Activated naive CD8-positive, alpha-beta T cell (primary cell): ENCODE results near the gene COLEC11.
"Not testable (repeated sequence)": the region's sequence is repeated elsewhere in the genome, so short reads cannot be mapped to it uniquely, and the experiment has no call there.

Experiments
- H3K27ac Mint-ChIP-seq: one replicate; pipeline ENCODE4 v1.8.0; 2021; ENCODE audit warnings: mixed read lengths
- H3K27me3 Mint-ChIP-seq: one replicate; pipeline ENCODE4 v1.8.0; 2021; ENCODE audit warnings: mixed read lengths
- H3K36me3 Mint-ChIP-seq: one replicate; pipeline ENCODE4 v1.8.0; 2021; ENCODE audit warnings: mixed read lengths
- H3K4me1 Mint-ChIP-seq: one replicate; pipeline ENCODE4 v1.8.0; 2021; ENCODE audit warnings: low read depth, mixed read lengths
- H3K4me3 Mint-ChIP-seq: one replicate; pipeline ENCODE4 v1.8.0; 2021; ENCODE audit warnings: mild to moderate bottlenecking, mixed read lengths
- H3K9me3 Mint-ChIP-seq: one replicate; pipeline ENCODE4 v1.8.0; 2021; ENCODE audit warnings: low read depth, mixed read lengths

The COLEC11 gene

GRCh38 chr2:3608373-3609278, 13.7 kb downstream of the COLEC11 start:
- Mint-ChIP-seq H3K27ac (no peak overlapping the region), H3K9me3 (no peaks in the 10 kb centered on the region), H3K4me3 (no peak overlapping the region), H3K27me3 (no peaks in the 10 kb centered on the region), H3K4me1 (peaks cover 4% of the 10 kb centered on the region), H3K36me3 (no peaks in the 10 kb centered on the region)

GRCh38 chr2:3609279-3609673, 14.4 kb downstream of the COLEC11 start:
- H3K4me1 Mint-ChIP-seq, H3K27ac Mint-ChIP-seq, H3K9me3 Mint-ChIP-seq, H3K36me3 Mint-ChIP-seq, H3K4me3 Mint-ChIP-seq, H3K27me3 Mint-ChIP-seq: not testable (repeated sequence)

- peaks cover 4% of the 10 kb centered on the region for H3K4me1 Mint-ChIP-seq
- no peak overlapping the region for H3K27ac Mint-ChIP-seq
- no peak overlapping the region for H3K4me3 Mint-ChIP-seq
- no peaks in the 10 kb centered on the region for H3K9me3 Mint-ChIP-seq
- peaks cover 4% of the 10 kb centered on the region for H3K36me3 Mint-ChIP-seq
- H3K27me3 Mint-ChIP-seq = no peaks in the 10 kb centered on the region
Measured at GRCh38 chr2:3610415-3610814, 15.5 kb downstream of the COLEC11 start.

- no peak overlapping the region for H3K4me3 Mint-ChIP-seq
- H3K27me3 Mint-ChIP-seq = no peaks in the 10 kb centered on the region
- no peaks in the 10 kb centered on the region for H3K9me3 Mint-ChIP-seq
- no peak overlapping the region for H3K27ac Mint-ChIP-seq
- peaks cover 4% of the 10 kb centered on the region for H3K4me1 Mint-ChIP-seq
- H3K36me3 Mint-ChIP-seq = peaks cover 4% of the 10 kb centered on the region
Measured at GRCh38 chr2:3610881-3611505, 16.1 kb downstream of the COLEC11 start.

- peaks cover 4% of the 10 kb centered on the region for H3K36me3 Mint-ChIP-seq
- H3K27ac Mint-ChIP-seq = no peak overlapping the region
- peaks cover 4% of the 10 kb centered on the region for H3K4me1 Mint-ChIP-seq
- no peaks in the 10 kb centered on the region for H3K9me3 Mint-ChIP-seq
- H3K4me3 Mint-ChIP-seq = no peak overlapping the region
- no peaks in the 10 kb centered on the region for H3K27me3 Mint-ChIP-seq
Measured at GRCh38 chr2:3611589-3611988, 16.7 kb downstream of the COLEC11 start.

GRCh38 chr2:3612639-3613523, 18.0 kb downstream of the COLEC11 start:
- no peak overlapping the region for H3K4me3 Mint-ChIP-seq
- peaks cover 4% of the 10 kb centered on the region for H3K4me1 Mint-ChIP-seq
- no peaks in the 10 kb centered on the region for H3K27me3 Mint-ChIP-seq
- H3K36me3 Mint-ChIP-seq = peaks cover 7% of the 10 kb centered on the region
- H3K9me3 Mint-ChIP-seq = no peaks in the 10 kb centered on the region
- no peak overlapping the region for H3K27ac Mint-ChIP-seq

GRCh38 chr2:3613524-3613905, 18.6 kb downstream of the COLEC11 start:
- H3K27ac Mint-ChIP-seq = no peak overlapping the region
- H3K9me3 Mint-ChIP-seq = no peaks in the 10 kb centered on the region
- H3K27me3 Mint-ChIP-seq = no peaks in the 10 kb centered on the region
- H3K36me3 Mint-ChIP-seq = peaks cover 7% of the 10 kb centered on the region
- H3K4me1 Mint-ChIP-seq = peaks cover 4% of the 10 kb centered on the region
- no peak overlapping the region for H3K4me3 Mint-ChIP-seq

- H3K4me3 Mint-ChIP-seq, H3K36me3 Mint-ChIP-seq, H3K4me1 Mint-ChIP-seq, H3K27ac Mint-ChIP-seq, H3K27me3 Mint-ChIP-seq, H3K9me3 Mint-ChIP-seq: not testable (repeated sequence)
Measured at GRCh38 chr2:3614743-3615142, 19.8 kb downstream of the COLEC11 start.

- H3K27me3 Mint-ChIP-seq, H3K9me3 Mint-ChIP-seq, H3K4me3 Mint-ChIP-seq, H3K36me3 Mint-ChIP-seq, H3K27ac Mint-ChIP-seq, H3K4me1 Mint-ChIP-seq: not testable (repeated sequence)
Measured at GRCh38 chr2:3615541-3616200, 20.8 kb downstream of the COLEC11 start.

GRCh38 chr2:3616435-3617197, 21.7 kb downstream of the COLEC11 start:
- H3K27me3 Mint-ChIP-seq, H3K27ac Mint-ChIP-seq, H3K4me1 Mint-ChIP-seq, H3K4me3 Mint-ChIP-seq, H3K9me3 Mint-ChIP-seq, H3K36me3 Mint-ChIP-seq: not testable (repeated sequence)

- Mint-ChIP-seq H3K4me1 (no peaks in the 10 kb centered on the region), H3K4me3 (no peak overlapping the region)
Measured at GRCh38 chr2:3617198-3617890, 22.4 kb downstream of the COLEC11 start.

GRCh38 chr2:3618367-3618766, 23.5 kb downstream of the COLEC11 start:
- H3K4me3 Mint-ChIP-seq = no peak overlapping the region
- H3K4me1 Mint-ChIP-seq = no peaks in the 10 kb centered on the region
- peaks cover 7% of the 10 kb centered on the region for H3K36me3 Mint-ChIP-seq
- no peaks in the 10 kb centered on the region for H3K9me3 Mint-ChIP-seq
- no peaks in the 10 kb centered on the region for H3K27me3 Mint-ChIP-seq
- no peak overlapping the region for H3K27ac Mint-ChIP-seq

More at GRCh38 chr2:3617198-3617890, 22.4 kb downstream of the COLEC11 start:
- Mint-ChIP-seq H3K27ac (no peak overlapping the region), H3K9me3 (no peaks in the 10 kb centered on the region), H3K36me3 (peaks cover 7% of the 10 kb centered on the region), H3K27me3 (no peaks in the 10 kb centered on the region)

- H3K4me1 Mint-ChIP-seq = no peaks in the 10 kb centered on the region
- H3K27ac Mint-ChIP-seq = no peak overlapping the region
- H3K9me3 Mint-ChIP-seq = no peaks in the 10 kb centered on the region
- H3K4me3 Mint-ChIP-seq = no peak overlapping the region
- peaks cover 10% of the 10 kb centered on the region for H3K36me3 Mint-ChIP-seq
- H3K27me3 Mint-ChIP-seq = no peaks in the 10 kb centered on the region
Measured at GRCh38 chr2:3619033-3619432, 24.1 kb downstream of the COLEC11 start.

GRCh38 chr2:3619661-3620060, 24.7 kb downstream of the COLEC11 start:
- not testable (repeated sequence) for H3K4me1 Mint-ChIP-seq, H3K27ac Mint-ChIP-seq, H3K9me3 Mint-ChIP-seq, H3K27me3 Mint-ChIP-seq, H3K4me3 Mint-ChIP-seq
- peaks cover 10% of the 10 kb centered on the region for H3K36me3 Mint-ChIP-seq
